ENCODE measurements around the gene KCTD18. TPM values are rescaled to one million over a fixed set of nuclear protein-coding genes. Genes with fewer than 3 reads are reported as not detected.

KCTD18 gene
- total and polyA plus RNA-seq, 10 of the 15 experiments (the other 5 are each of a cell fraction or from before 2014, with no cell fraction given): 1.4 to 16.9 (median 12.5) TPM

DNA sequence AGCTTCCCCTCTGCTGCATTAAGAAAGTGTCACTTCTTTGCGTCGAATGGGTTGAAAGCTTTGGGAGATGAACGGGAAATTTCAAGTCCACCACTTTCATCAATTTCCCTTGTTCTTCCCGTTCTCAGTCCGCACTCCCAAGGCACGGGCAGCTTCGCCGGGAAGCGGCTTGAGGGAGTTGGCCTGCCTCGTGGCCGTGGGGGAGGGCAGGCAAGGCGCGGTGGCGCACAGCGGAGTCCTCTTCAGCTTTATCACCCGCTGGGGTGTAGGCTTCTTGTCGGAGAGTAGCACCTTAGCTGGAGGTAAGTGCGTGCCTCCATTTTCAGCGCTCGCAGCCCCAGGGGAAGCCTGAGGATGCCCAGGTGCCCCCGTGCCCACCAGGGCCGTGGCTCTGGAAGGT lies 19.9 kb downstream of the KCTD18 start:
- POLR2A ChIA-PET: no interaction called here
- no peak overlapping the region for H3K27ac ChIP-seq (ENCODE audit: control insufficient read depth, insufficient read depth)
- no peak overlapping the region for H2AFZ ChIP-seq (ENCODE audit: control insufficient read depth, low read depth, low read length)
- intact Hi-C loops (cut with micrococcal nuclease; ENCODE audit: unreplicated experiment): no loop called here
- 92% methylated on average over 19 of the region's 22 CpGs for WGBS (ENCODE audit: insufficient coverage, insufficient replicate concordance, low lambda C conversion rate, missing lambda C conversion rate)
- no peak for FAIRE-seq
- H3K36me3 ChIP-seq (ENCODE audit: control insufficient read depth in 2 of 2, insufficient read depth in 2 of 2, low read length in 1 of 2): peaks cover 0 to 18% of the 10 kb centered on the region in 2 experiments
- H3K4me2 ChIP-seq (ENCODE audit: control insufficient read depth, insufficient read depth): no peak overlapping the region
- H3K79me2 ChIP-seq (ENCODE audit: control insufficient read depth, insufficient read depth, low read length): no peaks in the 10 kb centered on the region
- no peak overlapping the region for H3K9ac ChIP-seq (ENCODE audit: control insufficient read depth, insufficient read depth, low read length)
- H3K27me3 ChIP-seq (replicated peaks in 1 of 2; ENCODE audit: control insufficient read depth in 2 of 2, insufficient read depth in 2 of 2, low read length in 1 of 2): no peaks in the 10 kb centered on the region
- no peak for DNase-seq (ENCODE audit: low read depth, low spot score)
- no peaks in the 10 kb centered on the region; the same call in 1 of the 3 replicates for H3K9me3 ChIP-seq (replicated peaks; ENCODE audit: control insufficient read depth, insufficient read depth, low read length)
- TSS peak; percentile 46 for BruUV-seq (replicated peaks)
- SMC1A ChIA-PET (ENCODE audit: uncharacterized antibody, unreplicated experiment): interaction anchor here (0.6 kb wide), 1 partner anchor 14 kb away, joined by 3 read pairs; no protein-coding TSS in a partner anchor
- no peak for ATAC-seq
- no peaks in the 10 kb centered on the region for H3K4me1 ChIP-seq (ENCODE audit: control insufficient read depth, insufficient read depth, low read length)
- RAD21 ChIA-PET (ENCODE audit: unreplicated experiment): no interaction called here
- no peaks in the 10 kb centered on the region for H4K20me1 ChIP-seq (ENCODE audit: control insufficient read depth, insufficient read depth)
- no peak overlapping the region for H3K4me3 ChIP-seq
- CTCF ChIA-PET: no interaction called here
- in situ Hi-C loops (cut with MboI): no loop called here
- TF ChIP-seq STAT3 (IDR thresholded peaks at IDR 0.05; ENCODE audit: low read depth, low read length): no peak
- no peak for TF ChIP-seq RB1 (IDR thresholded peaks at IDR 0.05; ENCODE audit: borderline replicate concordance)

DNA sequence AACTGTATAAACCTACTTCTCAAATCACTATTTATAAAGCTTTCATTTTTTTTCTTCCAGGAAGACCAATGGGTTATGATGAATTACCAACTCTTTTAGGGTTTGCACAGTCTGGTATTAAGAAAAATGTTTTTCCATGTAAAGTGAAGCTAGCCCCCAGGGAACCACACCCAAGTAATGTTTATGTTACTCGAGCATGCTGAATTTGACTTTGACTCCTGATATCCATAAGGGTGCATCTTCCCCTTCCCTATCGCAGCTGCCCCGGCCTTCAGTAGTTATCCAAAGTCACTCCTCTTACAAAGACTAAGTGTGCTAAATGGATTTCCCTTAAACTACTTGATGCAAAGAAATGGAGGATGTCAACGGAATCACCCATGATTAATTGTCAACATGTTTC lies 21.7 kb downstream of the KCTD18 start:
- peaks cover 0 to 14% of the 10 kb centered on the region in 2 experiments for H3K36me3 ChIP-seq (ENCODE audit: control insufficient read depth in 2 of 2, insufficient read depth in 2 of 2, low read length in 1 of 2)
- H3K79me2 ChIP-seq (ENCODE audit: control insufficient read depth, insufficient read depth, low read length): no peaks in the 10 kb centered on the region
- no peak for DNase-seq (ENCODE audit: low read depth, low spot score)
- TF ChIP-seq ESRRA (IDR thresholded peaks at IDR 0.05; ENCODE audit: low read length) (no peak), TCF12 (IDR thresholded peaks at IDR 0.05; ENCODE audit: low read depth, low read length) (no peak), SRF (IDR thresholded peaks at IDR 0.05; ENCODE audit: low read depth in 2 of 2, low read length in 2 of 2) (no peak), SMAD5 (IDR thresholded peaks at IDR 0.05; ENCODE audit: low read depth) (no peak), RUNX3 (IDR thresholded peaks at IDR 0.05; ENCODE audit: low read length) (no peak), IKZF1 (conservative IDR thresholded peaks at IDR 0.05) (no peak), NFYA (IDR thresholded peaks at IDR 0.05; ENCODE audit: borderline replicate concordance, low read depth, low read length) (no peak)
- TF ChIP-seq, protein P1, sequence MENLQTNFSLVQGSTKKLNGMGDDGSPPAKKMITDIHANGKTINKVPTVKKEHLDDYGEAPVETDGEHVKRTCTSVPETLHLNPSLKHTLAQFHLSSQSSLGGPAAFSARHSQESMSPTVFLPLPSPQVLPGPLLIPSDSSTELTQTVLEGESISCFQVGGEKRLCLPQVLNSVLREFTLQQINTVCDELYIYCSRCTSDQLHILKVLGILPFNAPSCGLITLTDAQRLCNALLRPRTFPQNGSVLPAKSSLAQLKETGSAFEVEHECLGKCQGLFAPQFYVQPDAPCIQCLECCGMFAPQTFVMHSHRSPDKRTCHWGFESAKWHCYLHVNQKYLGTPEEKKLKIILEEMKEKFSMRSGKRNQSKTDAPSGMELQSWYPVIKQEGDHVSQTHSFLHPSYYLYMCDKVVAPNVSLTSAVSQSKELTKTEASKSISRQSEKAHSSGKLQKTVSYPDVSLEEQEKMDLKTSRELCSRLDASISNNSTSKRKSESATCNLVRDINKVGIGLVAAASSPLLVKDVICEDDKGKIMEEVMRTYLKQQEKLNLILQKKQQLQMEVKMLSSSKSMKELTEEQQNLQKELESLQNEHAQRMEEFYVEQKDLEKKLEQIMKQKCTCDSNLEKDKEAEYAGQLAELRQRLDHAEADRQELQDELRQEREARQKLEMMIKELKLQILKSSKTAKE (IDR thresholded peaks at IDR 0.05; ENCODE audit: low read depth, poor library complexity, severe bottlenecking): no peak
- TF ChIP-seq, protein P2, sequence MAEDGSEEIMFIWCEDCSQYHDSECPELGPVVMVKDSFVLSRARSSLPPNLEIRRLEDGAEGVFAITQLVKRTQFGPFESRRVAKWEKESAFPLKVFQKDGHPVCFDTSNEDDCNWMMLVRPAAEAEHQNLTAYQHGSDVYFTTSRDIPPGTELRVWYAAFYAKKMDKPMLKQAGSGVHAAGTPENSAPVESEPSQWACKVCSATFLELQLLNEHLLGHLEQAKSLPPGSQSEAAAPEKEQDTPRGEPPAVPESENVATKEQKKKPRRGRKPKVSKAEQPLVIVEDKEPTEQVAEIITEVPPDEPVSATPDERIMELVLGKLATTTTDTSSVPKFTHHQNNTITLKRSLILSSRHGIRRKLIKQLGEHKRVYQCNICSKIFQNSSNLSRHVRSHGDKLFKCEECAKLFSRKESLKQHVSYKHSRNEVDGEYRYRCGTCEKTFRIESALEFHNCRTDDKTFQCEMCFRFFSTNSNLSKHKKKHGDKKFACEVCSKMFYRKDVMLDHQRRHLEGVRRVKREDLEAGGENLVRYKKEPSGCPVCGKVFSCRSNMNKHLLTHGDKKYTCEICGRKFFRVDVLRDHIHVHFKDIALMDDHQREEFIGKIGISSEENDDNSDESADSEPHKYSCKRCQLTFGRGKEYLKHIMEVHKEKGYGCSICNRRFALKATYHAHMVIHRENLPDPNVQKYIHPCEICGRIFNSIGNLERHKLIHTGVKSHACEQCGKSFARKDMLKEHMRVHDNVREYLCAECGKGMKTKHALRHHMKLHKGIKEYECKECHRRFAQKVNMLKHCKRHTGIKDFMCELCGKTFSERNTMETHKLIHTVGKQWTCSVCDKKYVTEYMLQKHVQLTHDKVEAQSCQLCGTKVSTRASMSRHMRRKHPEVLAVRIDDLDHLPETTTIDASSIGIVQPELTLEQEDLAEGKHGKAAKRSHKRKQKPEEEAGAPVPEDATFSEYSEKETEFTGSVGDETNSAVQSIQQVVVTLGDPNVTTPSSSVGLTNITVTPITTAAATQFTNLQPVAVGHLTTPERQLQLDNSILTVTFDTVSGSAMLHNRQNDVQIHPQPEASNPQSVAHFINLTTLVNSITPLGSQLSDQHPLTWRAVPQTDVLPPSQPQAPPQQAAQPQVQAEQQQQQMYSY (CRISPR knock-in tag; IDR thresholded peaks at IDR 0.05): no peak
- no peaks in the 10 kb centered on the region for H3K4me1 ChIP-seq (ENCODE audit: control insufficient read depth, insufficient read depth, low read length)
- H3K4me2 ChIP-seq (ENCODE audit: control insufficient read depth, insufficient read depth): no peak overlapping the region
- ChIA-PET CTCF (interaction anchor here (0.6 to 10.3 kb wide), 3 partner anchors 31 to 509 kb away, joined by 3 to 104 read pairs (median 4); no protein-coding TSS in a partner anchor), RAD21 (ENCODE audit: unreplicated experiment) (no interaction called here), POLR2A (no interaction called here), SMC1A (ENCODE audit: uncharacterized antibody, unreplicated experiment) (interaction anchor here (0.8 kb wide), 1 partner anchor 116 kb away, joined by 3 read pairs; no protein-coding TSS in a partner anchor)
- H3K9me3 ChIP-seq (replicated peaks; ENCODE audit: control insufficient read depth, insufficient read depth, low read length): no peaks in the 10 kb centered on the region; the same call in 1 of the 3 replicates
- no peaks in the 10 kb centered on the region for H3K27me3 ChIP-seq (replicated peaks in 1 of 2; ENCODE audit: control insufficient read depth in 2 of 2, insufficient read depth in 2 of 2, low read length in 1 of 2)
- H3K9ac ChIP-seq (ENCODE audit: control insufficient read depth, insufficient read depth, low read length): no peak overlapping the region
- H3K27ac ChIP-seq (ENCODE audit: control insufficient read depth, insufficient read depth): no peak overlapping the region
- H2AFZ ChIP-seq (ENCODE audit: control insufficient read depth, low read depth, low read length): no peak overlapping the region
- FAIRE-seq: no peak
- in situ Hi-C loops (cut with MboI): loop anchor here (10.0 kb wide), 1 partner anchor 217 kb away; no protein-coding TSS in a partner anchor
- H3K4me3 ChIP-seq: no peak overlapping the region
- ATAC-seq: no peak
- BruUV-seq (replicated peaks): no TSS peak
- no peaks in the 10 kb centered on the region for H4K20me1 ChIP-seq (ENCODE audit: control insufficient read depth, insufficient read depth)
- intact Hi-C loops (cut with micrococcal nuclease; ENCODE audit: unreplicated experiment): no loop called here
- WGBS (ENCODE audit: insufficient coverage, insufficient replicate concordance, low lambda C conversion rate, missing lambda C conversion rate): 81% methylated on average over 4 of the region's 4 CpGs
